K562 (cell line): ENCODE results near the gene CDH20. TPM values are rescaled to one million over a fixed set of nuclear protein-coding genes. Genes with fewer than 3 reads are reported as not detected.

Source experiments
- ATAC-seq: fragments of 200-7000 bp; cut with Tn5 transposase; 3 replicates; pipeline ENCODE4 v1.9.1; 2020; ENCODE audit warnings: moderate library complexity
- BruUV-seq: library from RNA; stranded (reverse); fragments of 400-500 nt; replicated peaks from 2 replicates; lab custom pipeline; 2021; lab: Mats Ljungman, UMichigan
- CTCF ChIA-PET: fragments of 300-600 bp; formaldehyde crosslinking; extraction: SDS; loops from one replicate; lab custom pipeline; 2021; ENCODE audit warnings: low intra/inter-chr PET ratio; lab: Yijun Ruan, JAX
- POLR2A ChIA-PET: fragments of 300-600, 350-650 bp; sonication (Branson Sonifier 250); formaldehyde crosslinking; extraction: SDS; loops from one replicate; lab custom pipeline; 2021; ENCODE audit warnings: antibody characterized with exemption, inconsistent platforms; lab: Yijun Ruan, JAX
- DNase-seq, 4 experiments: peaks; one replicate each; pipeline versions ENCODE4 v3.0.0 to v3.0.0-alpha.2; 2011 to 2018; ENCODE audit warnings: low spot score in 3 of 4, mixed read lengths in 3 of 4; ENCODE audit errors: extremely low read depth in 1 of 4
- FAIRE-seq: peaks from 2 replicates; lab custom pipeline; 2011; peaks lifted over from hg19 to GRCh38; lab: Jason Lieb, UNC
- H2AFZ ChIP-seq: 2 replicates; pipeline ENCODE4 v1.6.0; 2011; ENCODE audit warnings: low read depth, low read length, control low read depth, inconsistent platforms
- H3K27ac ChIP-seq: fragments of 200-600 bp; 3 replicates; pipeline ENCODE4 v1.8.0; 2011; ENCODE audit warnings: low read depth, mild to moderate bottlenecking, control low read depth, inconsistent platforms, low read length, moderate library complexity, mixed read lengths; ENCODE audit errors: extremely low read depth
- H3K27me3 ChIP-seq, 2 experiments: fragments of 300-600 bp in 1 of 2; 2 replicates in 1 of 2; 3 replicates in 1 of 2; pipeline versions ENCODE4 v1.6.0 to v1.8.0; 2011; ENCODE audit warnings: inconsistent platforms in 2 of 2, low read length in 2 of 2, mild to moderate bottlenecking in 1 of 2, mixed read lengths in 1 of 2, moderate library complexity in 1 of 2; ENCODE audit not compliant: control insufficient read depth in 2 of 2, insufficient read depth in 2 of 2
- H3K36me3 ChIP-seq: fragments of 300-600 bp; 3 replicates; pipeline ENCODE4 v1.8.0; 2011; ENCODE audit warnings: mild to moderate bottlenecking, low read length, inconsistent platforms; ENCODE audit not compliant: control insufficient read depth, insufficient read depth
- H3K4me1 ChIP-seq, 2 experiments: fragments of 200-600 bp in 1 of 2; replicated peaks in 1 of 2; 2 replicates in 1 of 2; 3 replicates in 1 of 2; pipeline versions ENCODE4 v1.5.1 to v1.8.0; 2011; ENCODE audit warnings: inconsistent platforms in 2 of 2, low read length in 2 of 2, mild to moderate bottlenecking in 1 of 2, mixed read lengths in 1 of 2, moderate library complexity in 1 of 2; ENCODE audit not compliant: control insufficient read depth in 2 of 2, insufficient read depth in 2 of 2
- H3K4me2 ChIP-seq: 2 replicates; pipeline ENCODE4 v1.6.1; 2011; ENCODE audit warnings: low read length, control low read depth, inconsistent platforms, mixed read lengths; ENCODE audit not compliant: insufficient read depth
- H3K4me3 ChIP-seq: fragments of 200-600 bp; sonication (generic), shearing (Covaris generic); 2 replicates; pipeline ENCODE4 v1.5.1; 2016; ENCODE audit warnings: control low read depth, inconsistent platforms
- H3K79me2 ChIP-seq: fragments of 200-600 bp; 3 replicates; pipeline ENCODE4 v1.8.0; 2011; ENCODE audit warnings: low read length, inconsistent platforms; ENCODE audit not compliant: control insufficient read depth, insufficient read depth
- H3K9ac ChIP-seq, 2 experiments: 2 replicates each; pipeline versions ENCODE4 v1.6.0 to v1.6.1; 2011; ENCODE audit warnings: low read depth in 2 of 2, low read length in 2 of 2, control low read depth in 1 of 2, inconsistent platforms in 1 of 2, mild to moderate bottlenecking in 1 of 2, mixed read lengths in 1 of 2; ENCODE audit not compliant: insufficient read depth in 1 of 2
- H3K9me1 ChIP-seq: one replicate; pipeline ENCODE4 v1.6.0; 2011; ENCODE audit warnings: inconsistent platforms, mild to moderate bottlenecking, low read length, moderate library complexity; ENCODE audit not compliant: control insufficient read depth, insufficient read depth
- H3K9me3 ChIP-seq: replicated peaks from 2 replicates; pipeline ENCODE4 v1.5.1; 2011; ENCODE audit warnings: low read depth, low read length, inconsistent platforms; ENCODE audit not compliant: control insufficient read depth, insufficient read depth
- H4K20me1 ChIP-seq: replicated peaks from 2 replicates; pipeline ENCODE4 v1.6.1; 2011; ENCODE audit warnings: low read length, inconsistent platforms, mixed read lengths; ENCODE audit not compliant: control insufficient read depth, insufficient read depth
- CREB3L1 ChIP-seq: fragments of 450-650 bp; IDR thresholded peaks from 2 replicates; pipeline ENCODE4 v1.6.1; 2014; ENCODE audit warnings: low read depth, mild to moderate bottlenecking, moderate library complexity, borderline replicate concordance
- MBD2 ChIP-seq: sonication (generic); IDR thresholded peaks from 2 replicates; pipeline ENCODE4 v1.6.1; 2016; ENCODE audit warnings: low read depth, borderline replicate concordance
- MXI1 ChIP-seq: IDR thresholded peaks from 2 replicates; pipeline ENCODE4 v1.6.1; 2011; ENCODE audit warnings: low read depth, mild to moderate bottlenecking, improper control_type of control experiment, low read length
- TFE3 ChIP-seq: fragments of 450-650 bp; formaldehyde crosslinking; IDR thresholded peaks from 2 replicates; pipeline ENCODE4 v1.4.0; 2020; ENCODE audit warnings: mild to moderate bottlenecking, mixed read lengths
- ZHX1 ChIP-seq: fragments of 150-350 bp; conservative IDR thresholded peaks from 2 replicates; pipeline ENCODE4 v1.6.1; 2014; ENCODE audit warnings: low read length
- ZNF121 ChIP-seq: sonication (generic); formaldehyde crosslinking; conservative IDR thresholded peaks from 2 replicates; pipeline ENCODE4 v1.8.0; 2022; ENCODE audit warnings: missing genetic modification reagents
- ZNF445 ChIP-seq: fragments of 250-450 bp; sonication (Bioruptor Pico); IDR thresholded peaks from 2 replicates; pipeline ENCODE4 v1.4.0; 2020; ENCODE audit warnings: low read depth, mild to moderate bottlenecking, moderate library complexity
- WGBS: fragments of 100-300 bp; shearing (Covaris generic); methylation state at CpG from one replicate; pipeline ENCODE4 v1.1.6; 2016; ENCODE audit warnings: low coverage, mixed read lengths; ENCODE audit not compliant: insufficient coverage; ENCODE audit errors: missing lambda C conversion rate; 5-methylcytosine and 5-hydroxymethylcytosine counted together
- in situ Hi-C: fragments of 300-500 bp; cut with MboI; formaldehyde crosslinking; loops from 4 replicates; pipeline ENCODE4 v1.15.0; 2018; ENCODE audit warnings: inconsistent platforms, mixed read lengths
- intact Hi-C: fragments of 100-400 bp; cut with micrococcal nuclease; formaldehyde crosslinking; loops from 2 replicates; pipeline ENCODE4 v1.14.2; 2022
- polyA plus RNA-seq, 8 experiments: library from polyadenylated mRNA; depleted of rRNA in 4 of 8; stranded (reverse) in 5 of 8; unstranded in 3 of 8; fragments of >200 nt; fragmentation: Nextera tagmentation in 2 of 8; fragmentation: Illumina TruSeq in 1 of 8; extraction: Ambion mirVana in 2 of 8; extraction: Trizol in 1 of 8; gene quantifications; 2 replicates each; pipeline versions ENCODE4 v1.2.1 to v1.2.3, GENCODE V29; 2011 to 2014; ENCODE audit warnings: inconsistent platforms in 1 of 8, missing spikeins in 1 of 8
- total RNA-seq, 7 experiments: library from RNA; depleted of rRNA in 6 of 7; stranded (reverse); fragments of >200 nt in 6 of 7; fragmentation: Illumina TruSeq in 2 of 7; extraction: Trizol in 2 of 7; gene quantifications; 2 replicates each; pipeline versions ENCODE4 v1.2.1 to v1.2.3, GENCODE V29; 2011 to 2021; ENCODE audit warnings: low replicate concordance in 1 of 7

Gene CDH20
- total and polyA plus RNA-seq, 9 of the 15 experiments (the other 6 are each of a cell fraction or from before 2014, with no cell fraction given) = not detected

- H3K9me1 ChIP-seq = no peaks in the 10 kb centered on the region
- FAIRE-seq (no peak), ATAC-seq (no peak), DNase-seq (no peak)
- H3K27me3 ChIP-seq = no peaks in the 10 kb centered on the region
- no peak overlapping the region for H3K9ac ChIP-seq
- no peak overlapping the region for H3K4me3 ChIP-seq
- H3K79me2 ChIP-seq = no peaks in the 10 kb centered on the region
- H3K27ac ChIP-seq = no peak overlapping the region
- 2% methylated on average over 7 of the region's 7 CpGs for whole genome bisulfite sequencing
- no peaks in the 10 kb centered on the region for H3K9me3 ChIP-seq
- no peak overlapping the region for H2AFZ ChIP-seq
- H3K4me2 ChIP-seq = no peak overlapping the region
- ChIA-PET POLR2A (no interaction called here), CTCF (no interaction called here)
- no peaks in the 10 kb centered on the region for H3K36me3 ChIP-seq
- intact Hi-C loops (no loop called here), in situ Hi-C loops (no loop called here)
- H4K20me1 ChIP-seq = no peaks in the 10 kb centered on the region
- no peaks in the 10 kb centered on the region for H3K4me1 ChIP-seq
- no TSS peak for BruUV-seq
- no peak for TF ChIP-seq ZNF121 (CRISPR knock-in tag)
- TF ChIP-seq ZHX1 = no peak
- no peak for TF ChIP-seq CREB3L1
- no peak for TF ChIP-seq MBD2
- no peak for TF ChIP-seq MXI1
- TF ChIP-seq ZNF445 (CRISPR knock-in tag) = no peak
- TF ChIP-seq TFE3 (CRISPR knock-in tag) = no peak
These were observed 27.5 kb downstream of the CDH20 start for GRCh38 chr18:61360404-61361383.
